Fibroblast of villous mesenchyme (primary cell): Measurements from ENCODE around the gene NRXN3. TPM values are rescaled to one million over a fixed set of nuclear protein-coding genes. Genes with fewer than 3 reads are reported as not detected.

Experiments used
- DNase-seq: peaks from one replicate; pipeline ENCODE4 v3.0.0-alpha.2; 2010; ENCODE audit warnings: low read depth
- H3K4me3 ChIP-seq: 2 replicates; pipeline ENCODE4 v1.5.1; 2011; ENCODE audit warnings: low read depth, mild to moderate bottlenecking, low read length
- CTCF ChIP-seq: IDR thresholded peaks from 2 replicates; pipeline ENCODE4 v1.5.1; 2012; ENCODE audit warnings: low read depth, mild to moderate bottlenecking, low read length; ENCODE audit not compliant: insufficient read depth
- total RNA-seq: library from RNA; depleted of rRNA; stranded (reverse); fragments of >200 nt; gene quantifications from 2 replicates; pipeline ENCODE4 v1.2.3, GENCODE V29; 2012

NRXN3 gene
- total RNA-seq, 1 donor = 7.3 TPM

- H3K4me3 ChIP-seq = no peak overlapping the region
- DNase-seq = no peak
- no peak for TF ChIP-seq CTCF
These were observed 1200.8 kb downstream of the NRXN3 start for GRCh38 chr14:79370969-79371368.

DNA sequence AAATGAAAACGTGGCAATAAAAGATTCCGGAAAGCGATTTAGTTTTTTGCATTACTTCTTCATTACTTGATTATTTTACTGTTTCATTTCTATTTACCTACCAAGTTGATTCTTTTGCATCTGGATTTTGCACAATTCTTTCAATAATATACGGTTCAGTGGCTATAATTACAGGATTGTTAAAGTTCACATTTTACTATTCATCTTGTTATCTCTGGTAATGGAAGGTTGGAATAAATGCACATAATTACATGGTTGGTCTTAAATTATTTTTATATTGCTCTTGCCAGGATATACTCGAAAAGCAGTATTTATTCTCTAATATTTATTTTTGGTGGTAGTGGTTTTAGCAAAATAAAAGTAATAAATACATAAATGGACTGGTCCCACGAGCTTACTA, 1203.3 kb downstream of the NRXN3 start:
- DNase-seq = no peak
- H3K4me3 ChIP-seq = no peak overlapping the region
- no peak for TF ChIP-seq CTCF

GRCh38 chr14:79375356-79375755, 1205.2 kb downstream of the NRXN3 start:
- no peak overlapping the region for H3K4me3 ChIP-seq
- no peak for TF ChIP-seq CTCF
- no peak for DNase-seq

GRCh38 chr14:79376557-79376956, 1206.4 kb downstream of the NRXN3 start:
- H3K4me3 ChIP-seq = no peak overlapping the region
- DNase-seq = no peak
- TF ChIP-seq CTCF = no peak

DNA sequence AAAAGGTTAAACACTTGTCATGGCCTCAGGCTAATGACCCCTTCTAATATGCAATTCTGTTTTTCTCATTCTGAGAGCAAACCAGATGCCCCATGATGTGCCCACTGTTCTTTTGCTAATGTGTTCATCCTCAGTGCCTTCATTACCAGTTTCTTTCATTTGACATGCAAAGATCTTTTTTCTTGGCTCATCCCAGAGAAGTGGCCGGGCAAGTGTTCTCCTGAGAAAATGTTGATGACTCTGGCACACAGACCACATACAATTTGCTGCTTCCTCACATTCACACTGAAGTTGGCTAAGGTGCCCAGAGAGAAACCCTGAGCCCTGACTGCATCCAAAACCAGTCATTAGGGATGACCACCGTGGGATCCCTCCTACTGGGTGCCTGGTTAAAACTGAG, 1207.8 kb downstream of the NRXN3 start:
- H3K4me3 ChIP-seq = no peak overlapping the region
- DNase-seq = no peak
- no peak for TF ChIP-seq CTCF

DNA sequence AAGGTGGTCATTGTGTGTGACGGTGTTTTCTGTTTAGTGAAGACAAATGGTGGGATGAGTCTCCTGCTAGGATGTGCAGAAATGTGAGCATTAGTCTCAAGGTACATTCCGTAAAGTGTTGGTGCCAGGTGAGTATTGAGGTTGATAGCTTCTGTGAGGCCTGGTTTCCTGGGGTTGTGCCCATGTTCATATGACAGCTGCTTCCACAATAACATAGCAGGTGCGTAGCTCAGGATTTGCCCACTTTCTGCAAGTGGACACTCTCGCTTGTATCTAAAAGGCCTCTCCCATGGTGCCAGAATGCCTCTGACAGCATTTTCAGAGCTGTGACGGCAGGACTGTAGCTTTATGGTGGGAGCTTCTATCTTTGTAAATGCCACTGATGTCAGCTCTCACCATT, 1209.1 kb downstream of the NRXN3 start:
- TF ChIP-seq CTCF = no peak
- no peak for DNase-seq
- no peak overlapping the region for H3K4me3 ChIP-seq

- no peak for DNase-seq
- no peak overlapping the region for H3K4me3 ChIP-seq
- no peak for TF ChIP-seq CTCF
These were observed 1212.9 kb downstream of the NRXN3 start for GRCh38 chr14:79383031-79383430.
